ENCODE data around the gene RORB.

DNA sequence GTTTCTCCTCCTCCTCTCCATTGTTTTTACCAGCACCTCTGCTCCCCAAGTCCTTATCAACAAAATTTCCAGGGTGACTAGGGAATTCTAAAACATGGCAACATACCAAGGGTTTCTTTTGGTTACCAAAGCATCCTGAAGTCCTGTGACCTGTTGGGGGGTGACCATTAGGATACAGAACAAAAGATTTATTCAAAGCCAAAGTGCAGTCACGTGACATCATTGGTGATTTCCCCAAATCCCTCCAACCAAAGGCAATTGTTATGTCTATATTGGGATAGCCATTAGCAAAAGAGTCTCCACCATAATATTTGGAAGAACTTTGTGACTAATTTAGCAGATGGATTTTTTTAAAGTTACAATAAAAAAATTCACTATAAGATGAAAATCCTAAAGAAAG, 222.2 kb downstream of the RORB start:
- TF ChIP-seq, protein P1, sequence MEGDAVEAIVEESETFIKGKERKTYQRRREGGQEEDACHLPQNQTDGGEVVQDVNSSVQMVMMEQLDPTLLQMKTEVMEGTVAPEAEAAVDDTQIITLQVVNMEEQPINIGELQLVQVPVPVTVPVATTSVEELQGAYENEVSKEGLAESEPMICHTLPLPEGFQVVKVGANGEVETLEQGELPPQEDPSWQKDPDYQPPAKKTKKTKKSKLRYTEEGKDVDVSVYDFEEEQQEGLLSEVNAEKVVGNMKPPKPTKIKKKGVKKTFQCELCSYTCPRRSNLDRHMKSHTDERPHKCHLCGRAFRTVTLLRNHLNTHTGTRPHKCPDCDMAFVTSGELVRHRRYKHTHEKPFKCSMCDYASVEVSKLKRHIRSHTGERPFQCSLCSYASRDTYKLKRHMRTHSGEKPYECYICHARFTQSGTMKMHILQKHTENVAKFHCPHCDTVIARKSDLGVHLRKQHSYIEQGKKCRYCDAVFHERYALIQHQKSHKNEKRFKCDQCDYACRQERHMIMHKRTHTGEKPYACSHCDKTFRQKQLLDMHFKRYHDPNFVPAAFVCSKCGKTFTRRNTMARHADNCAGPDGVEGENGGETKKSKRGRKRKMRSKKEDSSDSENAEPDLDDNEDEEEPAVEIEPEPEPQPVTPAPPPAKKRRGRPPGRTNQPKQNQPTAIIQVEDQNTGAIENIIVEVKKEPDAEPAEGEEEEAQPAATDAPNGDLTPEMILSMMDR (IDR thresholded peaks at IDR 0.05): no peak
- no peak for TF ChIP-seq POLR2A (IDR thresholded peaks at IDR 0.05)

Data from esophagus squamous epithelium (tissue), 4 donors.